B cell (primary cell): ENCODE data around the gene PDLIM4. TPM values are rescaled to one million over a fixed set of nuclear protein-coding genes. Genes with fewer than 3 reads are reported as not detected.

Experiments used
- ATAC-seq: fragments of 200-7000 bp; cut with Tn5 transposase; one replicate; pipeline ENCODE4 v1.10.0; 2021; ENCODE audit warnings: low read depth, mild to moderate bottlenecking, moderate number of reproducible peaks, moderate library complexity
- CTCF ChIA-PET: fragments of 350-600 bp; sonication (Branson Sonifier 250); formaldehyde crosslinking; loops from one replicate; lab custom pipeline; 2021; ENCODE audit warnings: antibody characterized with exemption, inconsistent platforms; lab: Charles Lee
- POLR2A ChIA-PET: fragments of 350-600 bp; sonication (Branson Sonifier 250); formaldehyde crosslinking; loops from one replicate; lab custom pipeline; 2021; ENCODE audit warnings: antibody characterized with exemption; lab: Charles Lee
- DNase-seq: peaks from one replicate; pipeline ENCODE4 v3.0.0; 2013
- H2AFZ ChIP-seq: 2 replicates; pipeline ENCODE4 v1.6.1; 2012; ENCODE audit warnings: mild to moderate bottlenecking, low read depth, low read length; ENCODE audit not compliant: insufficient read depth, poor library complexity, severe bottlenecking
- H3K27ac ChIP-seq, 2 donors: 1 replicate in 1 of 2; 2 replicates in 1 of 2; pipeline ENCODE4 v1.5.1; 2012 to 2013; ENCODE audit warnings: low read length in 2 of 2, mild to moderate bottlenecking in 2 of 2, moderate library complexity in 1 of 2
- H3K27me3 ChIP-seq, 4 experiments: fragments of 200-600 bp in 1 of 4; sonication (generic) in 1 of 4; replicated peaks in 1 of 4; 1 replicate in 2 of 4; 2 replicates in 2 of 4; pipeline versions ENCODE4 v1.6.1 to v1.7.0; 2013 to 2016; ENCODE audit warnings: low read length in 3 of 4, mild to moderate bottlenecking in 2 of 4, mixed read lengths in 1 of 4, moderate library complexity in 1 of 4; ENCODE audit not compliant: insufficient read depth in 4 of 4, control insufficient read depth in 3 of 4; ENCODE audit errors: control extremely low read depth in 1 of 4
- H3K36me3 ChIP-seq, 2 experiments: replicated peaks in 1 of 2; 1 replicate in 1 of 2; 2 replicates in 1 of 2; pipeline versions ENCODE4 v1.6.1 to v1.7.1; 2013; ENCODE audit warnings: low read length in 1 of 2; ENCODE audit not compliant: insufficient read depth in 2 of 2, control insufficient read depth in 1 of 2; ENCODE audit errors: control extremely low read depth in 1 of 2, extremely low read depth in 1 of 2
- H3K4me1 ChIP-seq, 2 donors: fragments of 200-600 bp in 1 of 2; sonication (generic) in 1 of 2; 1 replicate in 1 of 2; 2 replicates in 1 of 2; pipeline versions ENCODE4 v1.5.1 to v1.6.1; 2013 to 2017; ENCODE audit warnings: low read length in 2 of 2; ENCODE audit not compliant: control insufficient read depth in 2 of 2, insufficient read depth in 2 of 2
- H3K4me2 ChIP-seq: replicated peaks from 2 replicates; pipeline ENCODE3; 2012; ENCODE audit warnings: mild to moderate bottlenecking, low read depth, low read length; ENCODE audit not compliant: poor library complexity, severe bottlenecking
- H3K4me3 ChIP-seq, 5 experiments: fragments of 200-600 bp in 1 of 5; sonication (generic) in 1 of 5; 1 replicate in 3 of 5; 2 replicates in 2 of 5; pipeline versions ENCODE4 v1.5.1 to v1.7.0; 2011 to 2016; ENCODE audit warnings: low read length in 4 of 5, mild to moderate bottlenecking in 4 of 5, low read depth in 2 of 5, control low read depth in 1 of 5, moderate library complexity in 1 of 5; ENCODE audit not compliant: insufficient read depth in 1 of 5; ENCODE audit errors: control extremely low read depth in 1 of 5, extremely low read depth in 1 of 5
- H3K79me2 ChIP-seq: fragments of 200-600 bp; sonication (generic); one replicate; pipeline ENCODE4 v1.6.0; 2016; ENCODE audit warnings: low read length; ENCODE audit not compliant: control insufficient read depth, insufficient read depth
- H3K9ac ChIP-seq: fragments of 200-600 bp; sonication (generic); 2 replicates; pipeline ENCODE4 v1.6.1; 2017; ENCODE audit warnings: mild to moderate bottlenecking, low read length, moderate library complexity
- H3K9me3 ChIP-seq, 3 donors: one replicate each; pipeline versions ENCODE4 v1.6.1 to v1.7.1; 2013; ENCODE audit warnings: low read length in 2 of 3; ENCODE audit not compliant: control insufficient read depth in 2 of 3, insufficient read depth in 1 of 3; ENCODE audit errors: control extremely low read depth in 1 of 3
- H4K20me1 ChIP-seq: 2 replicates; pipeline ENCODE4 v1.6.0; 2012; ENCODE audit warnings: mild to moderate bottlenecking, low read length; ENCODE audit not compliant: insufficient read depth, control insufficient read depth, poor library complexity, severe bottlenecking
- H3K27ac Mint-ChIP-seq: one replicate; pipeline ENCODE4 v1.8.0; 2021; ENCODE audit warnings: mixed read lengths
- H3K27me3 Mint-ChIP-seq: one replicate; pipeline ENCODE4 v1.8.0; 2021; ENCODE audit warnings: mixed read lengths
- H3K4me1 Mint-ChIP-seq: one replicate; pipeline ENCODE4 v1.8.0; 2021; ENCODE audit warnings: mixed read lengths
- H3K4me3 Mint-ChIP-seq: one replicate; pipeline ENCODE4 v1.8.0; 2021; ENCODE audit warnings: mixed read lengths
- H3K9me3 Mint-ChIP-seq: one replicate; pipeline ENCODE4 v1.8.0; 2022; ENCODE audit warnings: mixed read lengths; ENCODE audit not compliant: insufficient read depth
- CTCF ChIP-seq: fragments of 200-600 bp; IDR thresholded peaks from one replicate; pipeline ENCODE4 v1.8.0; 2022; ENCODE audit warnings: antibody characterized with exemption, mild to moderate bottlenecking
- EZH2 ChIP-seq: IDR thresholded peaks from 2 replicates; pipeline ENCODE4 v1.6.1; 2012; ENCODE audit warnings: borderline replicate concordance, low read depth, mild to moderate bottlenecking, moderate library complexity, low read length; ENCODE audit not compliant: insufficient read depth, poor library complexity, severe bottlenecking
- WGBS: methylation state at CpG from one replicate; pipeline ENCODE4 v1.1.5; 2013; ENCODE audit warnings: missing lambda C conversion rate; ENCODE audit not compliant: insufficient coverage; 5-methylcytosine and 5-hydroxymethylcytosine counted together
- intact Hi-C: fragments of 100-400 bp; cut with micrococcal nuclease; formaldehyde crosslinking; loops from one replicate; pipeline ENCODE4 v1.10.0; 2022
- polyA plus RNA-seq: library from polyadenylated mRNA; depleted of rRNA; stranded (reverse); fragments of >200 nt; gene quantifications from 2 replicates; pipeline ENCODE4 v1.2.3, GENCODE V29; 2012
- total RNA-seq, 2 donors: library from RNA; stranded (reverse); fragments of 120-200 nt in 1 of 2; gene quantifications; 1 replicate in 1 of 2; 2 replicates in 1 of 2; pipeline versions ENCODE4 v1.2.3 to v1.2.4, GENCODE V29; 2013 to 2022

Gene PDLIM4
- total and polyA plus RNA-seq, 2 donors (not counting 1 experiment from before 2014, with no cell fraction given): not detected

GRCh38 chr5:132251220-132251725 lies 6.2 kb upstream of the PDLIM4 start:
- H3K9me3 Mint-ChIP-seq: peaks cover 4% of the 10 kb centered on the region
- ChIA-PET POLR2A (no interaction called here), CTCF (interaction anchor here (1.2 to 1.4 kb wide), 2 partner anchors 10 to 13 kb away, joined by 3 to 15 read pairs; no protein-coding TSS in a partner anchor)
- ATAC-seq (no peak), DNase-seq (no peak)
- Histone ChIP-seq H3K4me3 (no peak overlapping the region), H4K20me1 (no peaks in the 10 kb centered on the region), H3K27me3 (peaks cover 0 to 8% (median under 1%) of the 10 kb centered on the region in 4 experiments), H3K36me3 (no peaks in the 10 kb centered on the region), H3K9me3 (peaks cover 0 to 12% (median 11%) of the 10 kb centered on the region in 3 donors), H3K79me2 (no peaks in the 10 kb centered on the region), H3K27ac (no peak overlapping the region), H3K4me2 (no peak overlapping the region), H2AFZ (no peak overlapping the region), H3K4me1 (no peaks in the 10 kb centered on the region), H3K9ac (no peak overlapping the region)
- H3K4me1 Mint-ChIP-seq: no peaks in the 10 kb centered on the region
- H3K27ac Mint-ChIP-seq: no peak overlapping the region
- no peak overlapping the region for H3K4me3 Mint-ChIP-seq
- intact Hi-C loops: no loop called here
- TF ChIP-seq CTCF (no peak), EZH2 (no peak)
- 89% methylated on average over 9 of the region's 10 CpGs for WGBS
- H3K27me3 Mint-ChIP-seq: peaks cover 13% of the 10 kb centered on the region

- DNase-seq: no peak
- Histone ChIP-seq H3K27ac (no peak overlapping the region), H3K27me3 (peaks cover 0 to 24% (median 10%) of the 10 kb centered on the region in 4 experiments), H3K4me1 (peaks cover 8 to 9% of the 10 kb centered on the region in 2 donors), H3K79me2 (no peaks in the 10 kb centered on the region), H3K36me3 (no peaks in the 10 kb centered on the region), H2AFZ (no peak overlapping the region), H3K9ac (no peak overlapping the region), H4K20me1 (no peaks in the 10 kb centered on the region), H3K4me3 (no peak overlapping the region), H3K9me3 (peaks cover 0 to 8% (median 0%) of the 10 kb centered on the region in 3 donors), H3K4me2 (no peak overlapping the region)
- H3K27ac Mint-ChIP-seq: no peak overlapping the region
- POLR2A ChIA-PET: no interaction called here
- H3K4me3 Mint-ChIP-seq: no peak overlapping the region
- no peaks in the 10 kb centered on the region for H3K9me3 Mint-ChIP-seq
- peaks cover 17% of the 10 kb centered on the region for H3K27me3 Mint-ChIP-seq
- CTCF ChIA-PET: no interaction called here
- no peak for ATAC-seq
- TF ChIP-seq CTCF (no peak), EZH2 (no peak)
- 90% methylated on average over 2 of the region's 4 CpGs for WGBS
- intact Hi-C loops: no loop called here
- H3K4me1 Mint-ChIP-seq: peaks cover 2% of the 10 kb centered on the region
These were observed 4.5 kb upstream of the PDLIM4 start for GRCh38 chr5:132253008-132253441.
